Right ventricle myocardium inferior (tissue), 1 donor: ENCODE results near the gene PPP2R5A. TPM values are rescaled to one million over a fixed set of nuclear protein-coding genes. Genes with fewer than 3 reads are reported as not detected.
"Not testable (repeated sequence)": the region's sequence is repeated elsewhere in the genome, so short reads cannot be mapped to it uniquely, and the experiment has no call there.

Experiments used
- ATAC-seq: fragments of 200-7000 bp; cut with Tn5 transposase; one replicate; pipeline ENCODE4 v1.9.1; 2020; ENCODE audit warnings: mild to moderate bottlenecking, moderate library complexity
- DNase-seq: peaks from one replicate; pipeline ENCODE4 v3.0.0; 2021; ENCODE audit errors: missing footprints
- intact Hi-C: fragments of 100-400 bp; cut with DNase I; formaldehyde crosslinking; loops from one replicate; pipeline ENCODE4 v1.11.0; 2022
- total RNA-seq: library from RNA; stranded (reverse); fragmentation: NEBNext Ultra II Directional; extraction: Animal tissue kit (Norgen Biotek cat#: 25700); gene quantifications from one replicate; pipeline ENCODE4 v1.2.1, GENCODE V29; 2021
- donor health status: DM: no; HTN: yes; CAD: no; lungs with severe emphysema.

Gene PPP2R5A
- total RNA-seq, 1 donor from 2014 or later = 80.8 TPM

- DNase-seq (no peak), ATAC-seq (no peak)
- intact Hi-C loops = loop anchor here (2.0 kb wide), 1 partner anchor 220 kb away; no protein-coding TSS in a partner anchor
These were observed 5.4 kb downstream of the PPP2R5A start for GRCh38 chr1:212290608-212291007.

DNA sequence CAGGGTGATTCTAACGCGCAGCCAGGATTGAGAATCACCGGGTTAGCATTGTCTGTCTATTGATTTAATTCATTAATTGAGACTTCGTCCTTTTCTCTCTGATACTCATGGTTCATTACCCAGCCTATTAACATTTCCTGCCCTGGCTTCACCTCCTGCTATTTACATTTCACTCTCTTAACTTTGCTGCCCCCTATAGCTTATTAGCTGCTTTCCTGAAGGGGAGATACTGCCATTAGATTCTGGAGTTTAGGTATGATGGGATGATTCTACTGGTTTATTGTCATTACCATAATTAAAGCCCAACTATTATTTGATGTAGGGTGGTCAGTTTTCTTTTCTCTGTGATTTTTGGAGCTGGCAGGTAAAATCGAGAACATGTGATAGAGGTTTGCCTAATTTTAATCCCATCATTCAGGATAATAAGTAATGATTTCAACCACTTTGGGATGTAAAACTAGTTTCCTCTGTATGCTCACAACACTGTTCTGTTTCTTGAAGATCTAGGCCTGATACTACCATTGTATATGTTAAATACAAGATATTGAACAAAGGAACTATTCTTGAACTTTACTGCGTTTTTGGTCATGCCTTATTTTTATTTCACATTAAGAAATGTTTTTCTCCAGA lies 6.4 kb downstream of the PPP2R5A start:
- DNase-seq (no peak), ATAC-seq (peak; percentile 58)
- intact Hi-C loops = loop anchor here (2.0 kb wide), 1 partner anchor 221 kb away; no protein-coding TSS in a partner anchor

DNA sequence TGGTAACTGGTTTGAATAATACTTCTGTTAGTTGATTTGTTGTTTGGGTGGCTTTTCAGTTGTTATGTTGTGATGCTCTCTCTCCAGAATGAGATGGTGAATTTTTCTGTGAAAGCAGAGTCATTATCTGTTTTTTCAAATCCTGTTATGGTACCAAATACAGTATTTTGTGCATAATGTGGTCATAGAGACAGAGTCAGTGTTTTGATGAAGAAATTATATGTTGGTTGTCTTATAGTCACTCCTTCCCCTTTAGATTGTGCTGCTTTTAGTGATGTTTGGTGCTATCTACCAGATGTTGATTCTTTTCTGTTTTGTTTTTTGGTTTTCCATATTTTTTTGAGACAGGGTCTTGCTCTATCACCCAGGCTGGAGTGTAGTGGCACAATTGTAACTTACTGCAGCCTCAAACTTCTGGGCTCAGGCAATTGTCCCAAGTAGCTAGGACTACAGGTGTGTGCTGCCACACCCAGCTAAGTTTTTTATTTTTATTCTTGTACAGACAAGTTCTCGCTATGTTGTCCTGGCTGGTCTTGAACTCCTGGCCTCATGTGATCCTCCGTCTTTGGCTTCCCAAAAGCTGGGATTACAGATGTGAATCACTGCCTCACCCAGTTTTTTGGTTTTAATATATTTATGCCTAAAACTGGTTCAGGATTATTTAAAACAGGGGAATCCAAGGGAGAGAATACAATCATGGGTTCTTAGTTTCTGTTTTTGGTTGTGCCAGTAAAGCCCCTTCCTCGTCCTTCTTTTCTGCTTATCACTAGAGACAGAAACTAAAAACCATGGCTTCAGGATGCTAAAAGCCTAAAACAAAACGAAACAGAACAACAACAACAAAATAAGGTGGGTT lies 7.3 kb downstream of the PPP2R5A start:
- ATAC-seq = no peak
- intact Hi-C loops = no loop called here

GRCh38 chr1:212293579-212293978 lies 8.4 kb downstream of the PPP2R5A start:
- intact Hi-C loops = no loop called here
- DNase-seq = no peak
- no peak for ATAC-seq

More for the DNA sequence above, 7.3 kb downstream of the PPP2R5A start:
- no peak for DNase-seq

DNA sequence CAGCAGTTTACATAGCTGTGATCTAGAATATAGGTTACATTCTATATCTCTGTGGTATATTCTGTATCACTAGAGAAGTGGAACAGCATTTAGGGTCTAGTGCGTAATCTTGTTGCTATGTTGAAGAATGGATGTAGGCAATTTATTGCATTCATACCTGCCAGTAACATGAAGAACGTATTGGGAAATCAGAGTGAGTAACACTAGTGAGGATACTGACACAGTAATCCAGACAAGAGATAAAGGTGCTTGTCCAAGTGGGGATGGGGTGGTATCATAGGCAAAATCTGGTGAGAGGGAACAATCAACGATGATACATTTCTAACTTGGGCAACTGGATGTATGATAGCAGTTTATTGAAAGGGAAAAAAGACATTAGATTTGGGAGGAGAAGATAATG lies 9.8 kb downstream of the PPP2R5A start:
- intact Hi-C loops = no loop called here
- DNase-seq (no peak), ATAC-seq (no peak)

DNA sequence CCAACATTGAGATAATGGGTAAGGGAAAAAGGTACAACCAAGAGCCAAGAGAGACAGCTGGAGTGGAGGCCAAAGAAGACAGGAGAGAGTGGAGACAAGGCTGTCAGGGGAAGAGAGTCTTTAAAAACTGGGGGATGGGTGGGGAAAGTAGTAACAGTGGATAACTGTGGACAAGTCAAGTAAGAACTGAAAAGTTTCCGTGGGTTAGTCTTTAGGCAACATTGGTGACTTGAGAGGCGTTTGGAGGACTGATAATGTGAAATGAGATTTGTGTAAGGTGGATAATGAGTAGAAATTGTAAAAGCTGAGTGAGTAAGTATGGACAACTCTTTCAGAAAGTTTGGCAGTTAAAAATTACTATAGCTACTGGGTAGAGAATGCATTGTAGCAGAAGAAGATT lies 10.4 kb downstream of the PPP2R5A start:
- DNase-seq (no peak), ATAC-seq (no peak)
- intact Hi-C loops = no loop called here

- ATAC-seq (no peak), DNase-seq (no peak)
- intact Hi-C loops = no loop called here
These were observed 12.1 kb downstream of the PPP2R5A start for GRCh38 chr1:212297338-212297737.

DNA sequence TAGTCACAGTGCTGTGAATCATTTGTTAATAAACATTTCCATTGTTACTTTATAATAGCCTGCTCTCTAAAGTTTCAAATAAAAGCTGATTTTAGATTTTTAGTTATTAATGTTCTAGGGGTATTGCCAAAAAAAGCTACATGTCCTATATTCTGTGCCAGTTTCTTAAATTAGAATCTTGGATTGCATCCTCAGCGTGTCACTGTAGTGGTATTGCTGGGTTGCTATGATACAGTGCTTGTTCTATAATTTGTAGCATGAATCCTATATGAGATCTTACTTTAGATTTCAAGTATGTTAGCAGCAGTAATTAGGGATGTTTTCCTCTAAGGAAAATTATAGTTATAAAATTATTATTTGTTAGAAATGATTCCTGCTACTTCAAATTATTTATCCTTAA lies 16.4 kb downstream of the PPP2R5A start:
- DNase-seq = no peak
- intact Hi-C loops = no loop called here
- no peak for ATAC-seq

GRCh38 chr1:212302745-212303383 lies 17.7 kb downstream of the PPP2R5A start:
- ATAC-seq (no peak), DNase-seq (no peak)
- intact Hi-C loops = no loop called here

GRCh38 chr1:212305342-212305741 lies 20.1 kb downstream of the PPP2R5A start:
- ATAC-seq = no peak
- DNase-seq = no peak
- intact Hi-C loops = no loop called here

- DNase-seq, intact Hi-C loops, ATAC-seq: not testable (repeated sequence)
These were observed 20.8 kb downstream of the PPP2R5A start for GRCh38 chr1:212305984-212306452.

GRCh38 chr1:212309967-212310366 lies 24.8 kb downstream of the PPP2R5A start:
- ATAC-seq (no peak), DNase-seq (no peak)
- intact Hi-C loops = no loop called here

DNA sequence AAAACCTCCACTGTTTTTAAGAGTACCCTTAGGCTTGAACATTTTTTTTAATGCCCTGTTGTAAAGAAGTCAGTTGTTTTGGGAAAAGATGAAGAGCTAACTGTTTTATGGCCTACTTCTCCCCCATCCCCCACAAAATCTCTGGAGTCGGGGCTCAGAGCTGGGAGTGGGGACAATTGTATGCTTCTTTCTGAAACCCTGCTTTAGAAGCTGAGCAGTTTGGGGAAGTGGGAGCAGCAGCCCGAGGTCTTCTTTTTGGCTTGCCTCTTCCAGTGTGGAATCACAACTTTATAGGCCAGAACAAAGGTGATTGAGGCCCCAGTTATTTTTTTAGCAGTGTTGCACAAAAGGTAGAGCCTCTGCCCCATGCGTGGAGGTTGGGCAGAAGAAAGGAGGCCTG lies 25.2 kb downstream of the PPP2R5A start:
- intact Hi-C loops = no loop called here
- ATAC-seq (no peak), DNase-seq (no peak)

- intact Hi-C loops = no loop called here
- no peak for ATAC-seq
These were observed 26.8 kb downstream of the PPP2R5A start for GRCh38 chr1:212311836-212312497.

DNA sequence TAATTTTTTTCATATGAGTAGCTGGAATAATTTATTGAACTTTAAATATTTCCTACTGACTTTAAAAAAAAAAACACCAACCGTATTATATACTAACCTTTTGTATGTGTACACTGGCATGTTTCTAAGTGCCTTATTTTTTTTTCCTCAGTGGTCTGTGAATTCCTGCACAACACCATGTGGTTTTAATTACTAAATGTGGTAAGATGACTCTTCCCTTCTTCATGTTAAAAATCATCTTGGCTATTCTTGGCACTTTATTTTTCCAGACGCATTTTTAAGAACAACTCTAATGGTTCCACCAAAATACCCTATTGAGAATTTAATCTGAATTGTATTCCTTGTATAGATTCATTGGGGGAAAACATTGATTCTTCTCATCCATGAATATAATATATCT lies 28.4 kb downstream of the PPP2R5A start:
- no peak for ATAC-seq
- intact Hi-C loops = no loop called here

More at GRCh38 chr1:212311836-212312497, 26.8 kb downstream of the PPP2R5A start:
- no peak for DNase-seq

GRCh38 chr1:212315184-212315583 lies 30.0 kb downstream of the PPP2R5A start:
- intact Hi-C loops = no loop called here
- DNase-seq (no peak), ATAC-seq (no peak)

More for the DNA sequence above, 28.4 kb downstream of the PPP2R5A start:
- no peak for DNase-seq

DNA sequence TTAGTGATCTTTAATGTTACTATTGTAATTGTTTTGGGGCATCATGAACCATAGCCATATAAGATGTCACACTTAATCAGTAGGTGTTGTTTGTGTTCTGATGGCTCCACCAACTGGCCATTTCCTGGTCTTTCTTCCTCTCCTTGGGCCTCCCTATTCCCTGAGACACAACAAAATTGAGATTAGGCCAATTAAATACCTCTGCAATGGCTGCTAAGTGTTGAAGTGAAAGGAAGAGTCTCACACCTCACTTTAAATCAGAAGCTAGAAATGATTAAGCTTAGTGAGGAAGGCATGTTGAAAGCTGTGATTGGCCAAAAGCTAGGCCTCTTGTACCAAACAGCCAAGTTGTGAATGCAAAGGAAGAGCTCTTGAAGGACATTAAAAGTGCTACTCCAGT lies 30.7 kb downstream of the PPP2R5A start:
- intact Hi-C loops = no loop called here
- ATAC-seq (peak; percentile 34), DNase-seq (no peak)

DNA sequence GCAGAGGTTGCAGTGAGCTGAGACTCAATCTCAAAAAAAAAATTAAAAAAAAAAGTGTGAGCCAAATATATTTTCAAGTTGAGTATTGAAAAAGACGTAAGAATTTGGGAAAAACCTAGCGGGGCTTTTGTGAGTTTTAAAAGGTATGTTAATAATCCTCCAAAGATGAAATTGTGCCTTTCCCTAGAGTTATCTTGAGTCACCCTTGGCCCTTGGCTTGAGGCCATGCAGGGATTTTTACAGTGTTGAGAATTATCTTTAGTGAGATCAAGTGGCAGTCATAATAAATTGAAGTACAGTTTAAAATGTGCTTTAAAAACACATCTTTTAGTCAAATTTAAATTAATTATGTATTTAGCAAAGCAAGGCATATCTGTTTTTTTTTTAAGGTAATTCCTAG lies 32.7 kb downstream of the PPP2R5A start:
- ATAC-seq (no peak), DNase-seq (no peak)
- intact Hi-C loops = no loop called here

DNA sequence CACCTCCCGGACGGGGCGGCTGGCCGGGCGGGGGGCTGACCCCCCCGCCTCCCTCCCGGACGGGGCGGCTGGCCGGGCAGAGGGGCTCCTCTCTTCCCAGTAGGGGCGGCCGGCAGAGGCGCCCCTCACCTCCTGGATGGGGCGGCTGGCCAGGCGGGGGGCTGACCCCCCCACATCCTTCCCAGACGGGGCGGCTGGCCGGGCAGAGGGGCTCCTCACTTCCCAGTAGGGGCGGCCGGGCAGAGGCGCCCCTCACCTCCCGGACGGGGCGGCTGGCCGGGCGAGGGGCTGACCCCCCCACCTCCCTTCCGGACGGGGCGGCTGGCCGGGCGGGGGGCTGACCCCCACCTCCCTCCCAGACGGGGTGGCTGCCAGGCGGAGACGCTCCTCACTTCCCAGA lies 35.8 kb downstream of the PPP2R5A start:
- intact Hi-C loops, ATAC-seq, DNase-seq: not testable (repeated sequence)
